Neural progenitor cell (in vitro differentiated cells): Measurements from ENCODE around the gene IL17F. TPM values are rescaled to one million over a fixed set of nuclear protein-coding genes. Genes with fewer than 3 reads are reported as not detected.

ENCODE experiments used
- DNase-seq: peaks from one replicate; pipeline ENCODE4 v3.0.0-alpha.2; 2016; ENCODE audit warnings: low spot score
- H2AFZ ChIP-seq: fragments of 200-600 bp; sonication (generic); replicated peaks from 2 replicates; pipeline ENCODE4 v1.6.1; 2016; ENCODE audit warnings: antibody characterized with exemption
- H3F3A ChIP-seq: fragments of 200-600 bp; sonication (generic); 2 replicates; pipeline ENCODE4 v1.6.1; 2016; ENCODE audit warnings: antibody characterized with exemption, low read depth
- H3K27ac ChIP-seq: fragments of 200-600 bp; sonication (generic); 2 replicates; pipeline ENCODE4 v1.5.1; 2016; ENCODE audit warnings: mild to moderate bottlenecking
- H3K27me3 ChIP-seq: fragments of 200-600 bp; sonication (generic); 2 replicates; pipeline ENCODE4 v1.6.1; 2016; ENCODE audit warnings: mild to moderate bottlenecking, moderate library complexity
- H3K36me3 ChIP-seq: fragments of 200-600 bp; sonication (generic); 2 replicates; pipeline ENCODE4 v1.5.1; 2016
- H3K4me1 ChIP-seq: fragments of 200-600 bp; sonication (generic); 2 replicates; pipeline ENCODE4 v1.6.1; 2016; ENCODE audit warnings: mixed run types
- H3K4me2 ChIP-seq: fragments of 200-600 bp; sonication (generic); 2 replicates; pipeline ENCODE4 v1.6.1; 2016
- H3K4me3 ChIP-seq: fragments of 200-600 bp; sonication (generic); 2 replicates; pipeline ENCODE4 v1.5.1; 2016
- H3K79me2 ChIP-seq: fragments of 200-600 bp; sonication (generic); 2 replicates; pipeline ENCODE4 v1.6.1; 2016; ENCODE audit warnings: low read depth
- H3K9ac ChIP-seq: fragments of 200-600 bp; sonication (generic); 2 replicates; pipeline ENCODE4 v1.6.1; 2016
- H3K9me3 ChIP-seq: fragments of 200-600 bp; sonication (generic); 2 replicates; pipeline ENCODE4 v1.5.1; 2016; ENCODE audit warnings: low read depth
- H4K20me1 ChIP-seq: fragments of 200-600 bp; sonication (generic); 2 replicates; pipeline ENCODE4 v1.6.1; 2016; ENCODE audit warnings: low read depth
- H3K27ac Mint-ChIP-seq: 3 replicates; pipeline ENCODE4 v1.8.0; 2021; ENCODE audit warnings: mixed read lengths
- H3K27me3 Mint-ChIP-seq: 2 replicates; pipeline ENCODE4 v1.8.0; 2022; ENCODE audit warnings: low read depth, mild to moderate bottlenecking, inconsistent platforms, moderate library complexity, mixed read lengths; ENCODE audit not compliant: insufficient read depth
- H3K36me3 Mint-ChIP-seq: 3 replicates; pipeline ENCODE4 v1.8.0; 2021; ENCODE audit warnings: mixed read lengths
- H3K4me1 Mint-ChIP-seq: 3 replicates; pipeline ENCODE4 v1.8.0; 2021; ENCODE audit warnings: mixed read lengths
- H3K4me3 Mint-ChIP-seq: 3 replicates; pipeline ENCODE4 v1.8.0; 2021; ENCODE audit warnings: mild to moderate bottlenecking, moderate library complexity, mixed read lengths
- H3K9me3 Mint-ChIP-seq: 3 replicates; pipeline ENCODE4 v1.8.0; 2020; ENCODE audit warnings: mixed read lengths
- EZH2 ChIP-seq: fragments of 200-600 bp; sonication (generic); IDR thresholded peaks from 2 replicates; pipeline ENCODE4 v1.6.1; 2017; ENCODE audit warnings: antibody characterized with exemption, mild to moderate bottlenecking, moderate library complexity
- EZH2phosphoT487 ChIP-seq: fragments of 200-600 bp; sonication (generic); IDR thresholded peaks from 2 replicates; pipeline ENCODE4 v1.6.1; 2017; ENCODE audit warnings: antibody characterized with exemption
- total RNA-seq: library from RNA; depleted of rRNA; stranded (reverse); fragments of >200 nt; gene quantifications from 2 replicates; pipeline ENCODE4 v1.2.3, GENCODE V29; 2015; ENCODE audit warnings: low replicate concordance
- TF ChIP-seq, protein P1 (sequence below): fragments of 200-600 bp; sonication (generic); IDR thresholded peaks from 2 replicates; pipeline ENCODE4 v1.5.1; 2017; ENCODE audit warnings: antibody characterized with exemption, mild to moderate bottlenecking

IL17F gene
- total RNA-seq, 1 donor from 2014 or later: not detected

DNA sequence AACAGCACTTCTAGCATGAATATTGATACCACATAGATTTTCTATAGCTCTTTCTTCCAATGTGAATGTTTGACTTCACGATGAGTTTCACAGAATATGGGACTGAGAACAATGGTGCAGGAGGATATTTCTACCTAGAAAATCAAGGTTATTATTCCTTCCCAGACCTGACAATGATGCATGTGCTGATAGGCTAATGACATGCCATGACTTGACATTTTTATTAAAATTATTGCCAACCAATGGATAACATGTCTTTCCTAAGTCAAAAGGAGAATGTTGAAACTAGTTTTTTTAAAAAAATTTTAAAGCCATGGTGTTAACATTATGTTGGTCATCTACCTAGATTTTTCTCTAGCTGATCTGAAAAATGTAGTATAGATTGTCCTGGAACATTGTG lies 57.2 kb downstream of the IL17F start:
- no peak for DNase-seq
- H3K4me2 ChIP-seq: no peak overlapping the region

More for the DNA sequence above, 57.2 kb downstream of the IL17F start:
- H3K9me3 Mint-ChIP-seq: peaks cover 2% of the 10 kb centered on the region
- Histone ChIP-seq H3K9ac (no peak overlapping the region), H3K4me3 (no peak overlapping the region), H2AFZ (no peak overlapping the region), H3K36me3 (no peaks in the 10 kb centered on the region), H4K20me1 (no peaks in the 10 kb centered on the region), H3F3A (no peaks in the 10 kb centered on the region), H3K27ac (no peak overlapping the region), H3K4me1 (peaks cover 7% of the 10 kb centered on the region), H3K27me3 (no peaks in the 10 kb centered on the region), H3K79me2 (no peaks in the 10 kb centered on the region), H3K9me3 (no peaks in the 10 kb centered on the region)
- TF ChIP-seq EZH2 (no peak), EZH2phosphoT487 (no peak)
- TF ChIP-seq, protein P1, sequence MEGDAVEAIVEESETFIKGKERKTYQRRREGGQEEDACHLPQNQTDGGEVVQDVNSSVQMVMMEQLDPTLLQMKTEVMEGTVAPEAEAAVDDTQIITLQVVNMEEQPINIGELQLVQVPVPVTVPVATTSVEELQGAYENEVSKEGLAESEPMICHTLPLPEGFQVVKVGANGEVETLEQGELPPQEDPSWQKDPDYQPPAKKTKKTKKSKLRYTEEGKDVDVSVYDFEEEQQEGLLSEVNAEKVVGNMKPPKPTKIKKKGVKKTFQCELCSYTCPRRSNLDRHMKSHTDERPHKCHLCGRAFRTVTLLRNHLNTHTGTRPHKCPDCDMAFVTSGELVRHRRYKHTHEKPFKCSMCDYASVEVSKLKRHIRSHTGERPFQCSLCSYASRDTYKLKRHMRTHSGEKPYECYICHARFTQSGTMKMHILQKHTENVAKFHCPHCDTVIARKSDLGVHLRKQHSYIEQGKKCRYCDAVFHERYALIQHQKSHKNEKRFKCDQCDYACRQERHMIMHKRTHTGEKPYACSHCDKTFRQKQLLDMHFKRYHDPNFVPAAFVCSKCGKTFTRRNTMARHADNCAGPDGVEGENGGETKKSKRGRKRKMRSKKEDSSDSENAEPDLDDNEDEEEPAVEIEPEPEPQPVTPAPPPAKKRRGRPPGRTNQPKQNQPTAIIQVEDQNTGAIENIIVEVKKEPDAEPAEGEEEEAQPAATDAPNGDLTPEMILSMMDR: no peak
- no peaks in the 10 kb centered on the region for H3K27me3 Mint-ChIP-seq
- H3K4me1 Mint-ChIP-seq: peaks cover 9% of the 10 kb centered on the region
- no peaks in the 10 kb centered on the region for H3K36me3 Mint-ChIP-seq
- H3K4me3 Mint-ChIP-seq: no peak overlapping the region
- H3K27ac Mint-ChIP-seq: no peak overlapping the region

Other genes starting within 250 kb of the IL17F start
- gene PKHD1, start 156.9 kb downstream of the IL17F start, total RNA-seq: 0.03 and 0.04 TPM in 2 replicates
- gene IL17A, start 58.1 kb downstream of the IL17F start, total RNA-seq: not detected in 2 replicates
- 224 and 246 TPM in 2 replicates for gene MCM3, start 40.2 kb upstream of the IL17F start, total RNA-seq
- 16.9 and 17.7 TPM in 2 replicates for gene PAQR8, start 117.7 kb upstream of the IL17F start, total RNA-seq
- gene EFHC1, start 175.8 kb upstream of the IL17F start, total RNA-seq: 53.9 and 59.8 TPM in 2 replicates